Activated gamma-delta T cell treated with anti-CD3 and anti-CD28 coated beads, Interleukin-2, amount 50 U/mL, for 16 hours (primary cell): ENCODE measurements around the gene LAMB3.

ENCODE experiments used
- DNase-seq: peaks from one replicate; pipeline ENCODE4 v3.0.0-alpha.2; 2020; ENCODE audit warnings: low read depth

LAMB3 gene

DNA sequence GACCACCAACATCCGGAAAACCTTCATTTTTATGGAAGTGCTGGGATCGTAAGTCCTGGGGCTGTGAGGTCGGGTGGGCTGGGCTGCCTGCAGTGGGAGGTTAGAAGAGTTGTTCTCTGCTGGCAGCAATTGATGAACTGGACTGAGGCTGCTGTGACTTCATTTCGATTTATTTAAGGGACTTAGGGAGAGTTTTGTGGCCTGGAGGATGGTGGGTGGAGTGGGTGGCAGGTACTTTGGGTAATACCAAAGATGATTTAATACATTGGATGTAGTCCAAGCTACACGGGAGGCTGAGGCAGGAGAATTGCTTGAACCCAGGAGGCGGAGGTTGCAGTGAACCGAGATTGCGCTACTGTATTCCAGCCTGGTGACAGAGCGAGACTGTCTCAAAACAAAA lies 57.2 kb downstream of the LAMB3 start:
- no peak for DNase-seq

DNA sequence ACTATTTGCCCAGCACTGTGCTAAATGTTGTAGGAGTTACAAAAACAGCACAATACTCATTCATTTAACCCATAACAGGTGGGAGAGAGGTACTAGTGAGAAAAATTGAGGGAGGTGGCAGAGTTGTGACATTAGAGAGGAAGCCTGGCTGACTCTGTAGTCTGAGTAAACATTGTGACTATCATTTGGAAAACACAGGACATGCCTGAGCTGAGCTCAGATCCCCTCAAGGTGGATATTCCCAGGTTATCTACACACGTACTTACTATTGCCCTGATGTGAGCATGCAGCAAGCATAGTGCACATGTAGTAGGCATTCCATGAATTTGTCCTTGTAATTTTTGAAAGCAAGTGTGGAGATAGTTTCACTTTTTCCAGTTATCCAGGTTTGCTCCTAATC lies 57.8 kb downstream of the LAMB3 start:
- DNase-seq = no peak

DNA sequence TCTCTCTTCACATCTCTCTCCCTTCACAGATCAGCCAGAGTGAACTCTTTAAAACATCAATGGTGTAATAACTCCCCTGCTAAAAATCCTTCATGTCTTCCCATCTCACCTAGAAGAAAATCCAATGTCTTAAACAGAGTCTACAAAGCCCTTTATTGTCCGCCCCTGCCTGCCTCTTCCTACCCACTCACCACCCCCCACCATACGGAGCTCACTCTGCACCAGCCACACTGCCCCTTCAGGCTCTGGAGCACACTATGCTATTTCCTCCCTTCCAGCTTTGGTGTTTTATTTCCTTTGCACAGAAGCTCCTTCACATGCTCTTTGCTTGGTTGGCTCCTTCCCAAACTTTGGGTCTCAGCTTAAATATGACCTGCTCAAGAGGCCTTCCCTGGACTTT lies 58.5 kb downstream of the LAMB3 start:
- DNase-seq = no peak

DNA sequence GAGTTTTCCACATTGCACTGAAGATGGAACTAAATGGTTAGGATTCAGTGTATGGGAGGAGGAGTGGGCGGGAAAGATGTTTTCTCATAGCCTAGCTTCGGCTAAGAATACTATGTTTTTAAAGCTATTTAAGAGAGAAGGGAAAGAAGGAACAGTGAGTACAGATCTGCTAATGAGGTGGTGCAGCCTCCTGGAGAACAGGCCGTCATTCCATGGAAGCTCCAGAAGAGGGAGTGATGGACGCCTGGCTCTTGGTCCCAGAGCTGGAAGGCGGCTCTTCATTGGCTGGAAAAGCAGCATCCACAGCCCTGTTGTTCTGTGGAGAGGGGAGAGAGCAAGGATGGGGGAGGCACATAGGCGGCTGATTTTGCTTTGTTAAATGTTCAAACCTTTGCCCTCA lies 61.8 kb downstream of the LAMB3 start:
- DNase-seq = no peak

GRCh38 chr1:209589863-209590262 lies 62.4 kb downstream of the LAMB3 start:
- no peak for DNase-seq

DNA sequence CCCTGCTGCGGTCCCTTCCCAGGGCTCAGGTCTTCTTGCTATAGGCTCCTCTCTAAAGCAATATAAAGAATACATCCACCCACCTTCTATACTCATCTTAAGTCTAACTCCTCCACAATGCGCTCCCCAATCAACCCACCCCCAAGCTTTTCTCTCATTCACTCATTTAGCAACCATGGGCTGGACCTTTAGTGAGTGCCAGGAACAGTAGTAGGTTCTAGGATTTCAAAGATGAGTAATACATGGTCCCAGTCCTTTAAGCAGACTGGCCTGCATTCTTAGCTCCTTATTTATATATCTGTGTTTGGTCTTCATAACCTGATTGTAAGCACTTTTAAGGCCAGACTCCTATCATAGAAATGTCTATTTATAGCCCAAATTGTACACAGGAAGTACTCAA lies 62.8 kb downstream of the LAMB3 start:
- DNase-seq = no peak

DNA sequence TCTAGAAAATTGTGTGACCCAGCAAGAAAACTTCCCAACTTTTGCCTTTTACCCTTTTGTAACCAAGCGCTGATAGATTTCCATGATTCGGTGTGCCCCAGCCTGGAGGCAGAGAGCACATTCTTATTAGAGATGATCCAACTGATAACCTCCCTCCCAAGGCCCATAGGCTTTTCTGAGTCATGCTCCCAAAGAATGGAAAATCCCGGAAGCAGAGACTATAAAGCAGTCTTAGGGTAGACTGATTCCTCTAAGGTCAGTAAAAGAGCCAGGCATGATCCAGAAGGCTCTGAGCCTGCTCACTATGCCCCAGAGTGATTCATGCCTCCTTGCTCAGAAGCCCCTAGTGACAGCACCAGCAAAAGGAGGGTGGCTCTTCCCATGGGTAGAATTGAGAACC lies 64.4 kb downstream of the LAMB3 start:
- no peak for DNase-seq

DNA sequence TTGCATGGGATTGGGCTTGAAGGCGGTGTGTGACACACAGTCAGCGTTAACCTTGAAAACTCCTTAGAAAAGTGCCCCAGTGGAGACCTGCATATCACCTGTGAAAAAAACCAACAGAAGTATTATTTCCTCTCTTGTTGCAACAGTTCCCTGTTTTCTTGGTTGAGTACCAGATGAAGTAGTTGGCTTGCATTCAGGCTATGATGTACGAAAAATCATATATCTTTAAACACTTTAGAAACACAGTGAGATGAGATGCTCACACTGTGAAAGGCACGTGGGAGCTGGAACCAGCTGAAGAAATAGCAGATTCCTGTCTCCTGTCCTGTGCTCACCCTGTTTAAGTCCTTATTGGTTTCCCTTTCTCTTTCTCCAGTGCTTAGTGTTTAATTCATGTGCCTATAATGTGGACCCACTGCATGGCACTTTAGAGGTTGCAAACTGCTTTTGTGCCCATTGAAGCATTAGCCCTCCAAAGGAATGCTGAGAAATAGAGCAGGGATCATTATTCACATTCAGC lies 65.9 kb downstream of the LAMB3 start:
- DNase-seq = no peak

DNA sequence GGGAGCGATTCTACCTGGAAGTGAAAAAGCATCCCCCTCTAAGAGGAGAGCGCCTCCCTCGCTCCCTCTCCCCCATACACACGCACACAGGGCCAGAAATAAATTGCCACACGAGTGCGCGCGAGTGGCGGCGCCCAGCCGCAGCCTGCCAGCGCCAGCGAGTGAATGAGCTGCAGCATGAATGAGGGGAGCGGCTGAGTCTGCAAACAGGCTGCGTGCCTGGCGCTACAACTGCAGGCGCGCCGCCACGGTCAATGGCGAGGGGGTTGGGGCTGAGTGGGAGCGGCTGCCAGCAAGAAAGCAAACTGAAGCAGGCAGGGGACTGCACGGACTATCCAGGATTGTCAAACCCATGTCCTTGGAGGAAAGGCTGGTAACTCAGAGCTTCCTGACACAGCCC lies 66.6 kb downstream of the LAMB3 start:
- no peak for DNase-seq

GRCh38 chr1:209585197-209585596 lies 67.0 kb downstream of the LAMB3 start:
- no peak for DNase-seq

- no peak for DNase-seq
Measured at GRCh38 chr1:209584231-209584672, 68.0 kb downstream of the LAMB3 start.

GRCh38 chr1:209583408-209583807 lies 68.8 kb downstream of the LAMB3 start, which contains the start of gene CAMK1G:
Gene CAMK1G, plus strand, starts transcription at chr1:209583714. Its CDS starts 11,270 bp downstream, at chr1:209594984.
- DNase-seq = no peak

- DNase-seq = no peak
Measured at GRCh38 chr1:209580577-209580976, 71.6 kb downstream of the LAMB3 start.

GRCh38 chr1:209577346-209577745 lies 74.9 kb downstream of the LAMB3 start:
- DNase-seq = no peak

- peak; percentile 38 for DNase-seq
Measured at GRCh38 chr1:209576392-209577197, 75.6 kb downstream of the LAMB3 start.

GRCh38 chr1:209570743-209571142 lies 81.5 kb downstream of the LAMB3 start:
- DNase-seq = no peak

- peak; percentile 54 for DNase-seq
Measured at GRCh38 chr1:209569455-209570207, 82.6 kb downstream of the LAMB3 start.

DNA sequence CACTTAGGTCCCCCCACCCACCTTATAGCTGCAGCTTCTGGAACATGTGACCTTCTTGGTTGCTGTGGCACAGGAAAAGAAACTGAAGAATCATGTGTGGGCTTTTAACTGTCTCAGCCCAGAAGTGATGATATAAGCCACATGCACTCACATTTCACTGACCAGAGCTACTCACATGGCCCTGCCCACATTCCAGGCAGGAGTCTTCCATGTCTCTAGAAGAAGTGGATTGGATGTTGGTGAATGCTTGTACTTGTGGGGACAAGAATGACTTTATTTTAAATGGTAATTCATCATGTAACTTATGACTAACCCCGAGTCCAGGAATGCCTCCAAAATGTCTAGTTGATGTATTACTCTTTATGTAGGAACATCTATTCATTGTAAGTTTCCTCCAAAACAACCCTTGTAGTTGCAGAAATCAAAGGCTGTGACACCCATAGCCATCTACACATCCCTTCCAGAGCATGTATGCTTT lies 84.5 kb downstream of the LAMB3 start:
- no peak for DNase-seq

GRCh38 chr1:209565759-209566678 lies 86.2 kb downstream of the LAMB3 start:
- peak; percentile 55 for DNase-seq
